Common myeloid progenitor, CD34-positive (primary cell): ENCODE measurements around the gene GABRG3.
"Not testable (repeated sequence)": the region's sequence is repeated elsewhere in the genome, so short reads cannot be mapped to it uniquely, and the experiment has no call there.

Experiments used
- CTCF ChIA-PET: fragments of 350-600 bp; sonication (Branson Sonifier 250); formaldehyde crosslinking; loops from one replicate; lab custom pipeline; 2021; ENCODE audit warnings: antibody characterized with exemption; lab: Charles Lee
- POLR2A ChIA-PET: fragments of 350-600 bp; sonication (Branson Sonifier 250); formaldehyde crosslinking; loops from one replicate; lab custom pipeline; 2021; ENCODE audit warnings: antibody characterized with exemption; lab: Charles Lee
- DNase-seq, 3 donors: peaks; one replicate each; pipeline versions ENCODE4 v3.0.0 to v3.0.0-alpha.2; 2013
- H3K27ac ChIP-seq, 2 experiments: 1 replicate in 1 of 2; 2 replicates in 1 of 2; pipeline ENCODE4 v1.7.0; 2013; ENCODE audit warnings: inconsistent platforms in 2 of 2, low read length in 2 of 2, mild to moderate bottlenecking in 2 of 2, low read depth in 1 of 2, moderate library complexity in 1 of 2; ENCODE audit not compliant: severe bottlenecking in 2 of 2, insufficient read depth in 1 of 2, poor library complexity in 1 of 2
- H3K27me3 ChIP-seq, 5 experiments: replicated peaks in 2 of 5; 1 replicate in 3 of 5; 2 replicates in 2 of 5; pipeline versions ENCODE4 v1.6.1 to v1.7.0; 2013; ENCODE audit warnings: low read length in 4 of 5, mild to moderate bottlenecking in 2 of 5, moderate library complexity in 2 of 5, inconsistent platforms in 1 of 5; ENCODE audit not compliant: insufficient read depth in 5 of 5, control insufficient read depth in 4 of 5
- H3K36me3 ChIP-seq, 4 experiments: 1 replicate in 2 of 4; 2 replicates in 2 of 4; pipeline versions ENCODE4 v1.6.1 to v1.7.0; 2013; ENCODE audit warnings: low read length in 3 of 4, control low read depth in 1 of 4, mild to moderate bottlenecking in 1 of 4; ENCODE audit not compliant: control insufficient read depth in 4 of 4, insufficient read depth in 4 of 4
- H3K4me1 ChIP-seq, 4 experiments: 1 replicate in 3 of 4; 2 replicates in 1 of 4; pipeline versions ENCODE4 v1.6.1 to v1.7.1; 2013; ENCODE audit warnings: low read length in 3 of 4, mild to moderate bottlenecking in 3 of 4, control low read depth in 1 of 4, inconsistent platforms in 1 of 4, moderate library complexity in 1 of 4; ENCODE audit not compliant: control insufficient read depth in 4 of 4, insufficient read depth in 4 of 4; ENCODE audit errors: control extremely low read depth in 1 of 4
- H3K4me3 ChIP-seq, 7 experiments: 1 replicate in 4 of 7; 2 replicates in 3 of 7; pipeline versions ENCODE4 v1.5.1 to v1.7.0; 2013; ENCODE audit warnings: mild to moderate bottlenecking in 7 of 7, low read length in 6 of 7, moderate library complexity in 6 of 7, inconsistent platforms in 2 of 7, low read depth in 2 of 7, control low read depth in 1 of 7; ENCODE audit not compliant: insufficient read depth in 4 of 7, control insufficient read depth in 1 of 7; ENCODE audit errors: extremely low read depth in 1 of 7
- H3K9me3 ChIP-seq, 5 experiments: 1 replicate in 4 of 5; 2 replicates in 1 of 5; pipeline versions ENCODE4 v1.6.1 to v1.7.1; 2013; ENCODE audit warnings: low read length in 4 of 5, mild to moderate bottlenecking in 2 of 5, inconsistent platforms in 1 of 5, low read depth in 1 of 5, moderate library complexity in 1 of 5; ENCODE audit not compliant: control insufficient read depth in 4 of 5, insufficient read depth in 2 of 5; ENCODE audit errors: control extremely low read depth in 1 of 5
- WGBS: methylation state at CpG from one replicate; pipeline ENCODE4 v1.1.5; 2013; ENCODE audit not compliant: insufficient coverage; 5-methylcytosine and 5-hydroxymethylcytosine counted together

The GABRG3 gene

GRCh38 chr15:26981492-26981891 is 10.5 kb downstream of the GABRG3 start:
- POLR2A ChIA-PET: no interaction called here
- peaks cover 0 to 16% (median 0%) of the 10 kb centered on the region in 5 experiments for H3K27me3 ChIP-seq
- no peak overlapping the region for H3K4me3 ChIP-seq
- CTCF ChIA-PET: no interaction called here
- H3K4me1 ChIP-seq: no peaks in the 10 kb centered on the region
- no peak overlapping the region for H3K27ac ChIP-seq
- no CpG with 5 or more reads among the region's 4 CpGs for WGBS
- H3K36me3 ChIP-seq: no peaks in the 10 kb centered on the region
- no peaks in the 10 kb centered on the region for H3K9me3 ChIP-seq
- DNase-seq: no peak

- 82% methylated on average over 7 of the region's 8 CpGs for WGBS
Observed at GRCh38 chr15:26983822-26984221, 12.8 kb downstream of the GABRG3 start.

GRCh38 chr15:26985050-26985449 is 14.1 kb downstream of the GABRG3 start:
- DNase-seq: no peak
- H3K27me3 ChIP-seq: peaks cover 0 to 11% (median 0%) of the 10 kb centered on the region in 5 experiments
- WGBS: 96% methylated on average over 4 of the region's 4 CpGs
- H3K4me1 ChIP-seq: no peaks in the 10 kb centered on the region
- no peak overlapping the region for H3K4me3 ChIP-seq
- POLR2A ChIA-PET: no interaction called here
- CTCF ChIA-PET: no interaction called here
- no peak overlapping the region for H3K27ac ChIP-seq
- no peaks in the 10 kb centered on the region for H3K36me3 ChIP-seq
- H3K9me3 ChIP-seq: no peaks in the 10 kb centered on the region

More at GRCh38 chr15:26983822-26984221, 12.8 kb downstream of the GABRG3 start:
- no peaks in the 10 kb centered on the region for H3K4me1 ChIP-seq
- no peaks in the 10 kb centered on the region for H3K36me3 ChIP-seq
- CTCF ChIA-PET: no interaction called here
- no peak overlapping the region for H3K4me3 ChIP-seq
- no peak overlapping the region for H3K27ac ChIP-seq
- POLR2A ChIA-PET: no interaction called here
- no peaks in the 10 kb centered on the region for H3K9me3 ChIP-seq
- no peak for DNase-seq
- H3K27me3 ChIP-seq: peaks cover 0 to 14% (median 0%) of the 10 kb centered on the region in 5 experiments

- Histone ChIP-seq H3K27ac (no peak overlapping the region), H3K4me1 (no peaks in the 10 kb centered on the region), H3K27me3 (peaks cover 0 to 2% (median 0%) of the 10 kb centered on the region in 5 experiments), H3K4me3 (no peak overlapping the region), H3K36me3 (no peaks in the 10 kb centered on the region), H3K9me3 (peaks cover 0 to 4% (median 0%) of the 10 kb centered on the region in 5 experiments)
- WGBS: no CpG with 5 or more reads among the region's 2 CpGs
- ChIA-PET CTCF (no interaction called here), POLR2A (no interaction called here)
- no peak for DNase-seq
Observed at GRCh38 chr15:26996250-26996649, 25.3 kb downstream of the GABRG3 start.

- WGBS: no CpG with 5 or more reads among the region's 4 CpGs
- not testable (repeated sequence) for H3K9me3 ChIP-seq
Observed at GRCh38 chr15:27003003-27003402, 32.0 kb downstream of the GABRG3 start.

GRCh38 chr15:27004226-27004625 is 33.2 kb downstream of the GABRG3 start:
- POLR2A ChIA-PET, H3K27me3 ChIP-seq, H3K36me3 ChIP-seq, CTCF ChIA-PET, DNase-seq, H3K4me3 ChIP-seq, H3K4me1 ChIP-seq, H3K9me3 ChIP-seq, H3K27ac ChIP-seq: not testable (repeated sequence)
- 90% methylated on average over 2 of the region's 24 CpGs for WGBS

More at GRCh38 chr15:27003003-27003402, 32.0 kb downstream of the GABRG3 start:
- H3K4me3 ChIP-seq, CTCF ChIA-PET, H3K4me1 ChIP-seq, H3K27ac ChIP-seq, DNase-seq, H3K27me3 ChIP-seq, H3K36me3 ChIP-seq, POLR2A ChIA-PET: not testable (repeated sequence)

GRCh38 chr15:27017168-27017809 is 46.3 kb downstream of the GABRG3 start:
- Histone ChIP-seq H3K9me3 (no peaks in the 10 kb centered on the region), H3K4me3 (no peak overlapping the region), H3K27me3 (peaks cover 0 to 2% (median 0%) of the 10 kb centered on the region in 5 experiments), H3K4me1 (no peaks in the 10 kb centered on the region), H3K36me3 (no peaks in the 10 kb centered on the region), H3K27ac (no peak overlapping the region)
- CTCF ChIA-PET: interaction anchor here (1.5 to 1.9 kb wide), 2 partner anchors 16 to 126 kb away, joined by 3 to 4 read pairs; no protein-coding TSS in a partner anchor
- DNase-seq: peak; percentile 56 to 78 (median 74)
- POLR2A ChIA-PET: no interaction called here
- 67% methylated on average over 5 of the region's 10 CpGs for WGBS
